GM21737 (cell line): ENCODE measurements around the gene LRRC4B.

Source experiments
- ATAC-seq: cut with Tn5 transposase; IDR thresholded peaks from one replicate; pipeline ENCODE4 v1.9.1; 2021; ENCODE audit warnings: mild to moderate bottlenecking, moderate library complexity; ENCODE audit not compliant: unreplicated experiment

Gene LRRC4B

GRCh38 chr19:50509366-50509765 is 58.9 kb downstream of the LRRC4B start:
- ATAC-seq: no peak

GRCh38 chr19:50508843-50509190 is 59.4 kb downstream of the LRRC4B start:
- ATAC-seq: no peak

- ATAC-seq: no peak
Observed at GRCh38 chr19:50507376-50507775, 60.9 kb downstream of the LRRC4B start.

- no peak for ATAC-seq
Observed at GRCh38 chr19:50506700-50507099, 61.5 kb downstream of the LRRC4B start.

DNA sequence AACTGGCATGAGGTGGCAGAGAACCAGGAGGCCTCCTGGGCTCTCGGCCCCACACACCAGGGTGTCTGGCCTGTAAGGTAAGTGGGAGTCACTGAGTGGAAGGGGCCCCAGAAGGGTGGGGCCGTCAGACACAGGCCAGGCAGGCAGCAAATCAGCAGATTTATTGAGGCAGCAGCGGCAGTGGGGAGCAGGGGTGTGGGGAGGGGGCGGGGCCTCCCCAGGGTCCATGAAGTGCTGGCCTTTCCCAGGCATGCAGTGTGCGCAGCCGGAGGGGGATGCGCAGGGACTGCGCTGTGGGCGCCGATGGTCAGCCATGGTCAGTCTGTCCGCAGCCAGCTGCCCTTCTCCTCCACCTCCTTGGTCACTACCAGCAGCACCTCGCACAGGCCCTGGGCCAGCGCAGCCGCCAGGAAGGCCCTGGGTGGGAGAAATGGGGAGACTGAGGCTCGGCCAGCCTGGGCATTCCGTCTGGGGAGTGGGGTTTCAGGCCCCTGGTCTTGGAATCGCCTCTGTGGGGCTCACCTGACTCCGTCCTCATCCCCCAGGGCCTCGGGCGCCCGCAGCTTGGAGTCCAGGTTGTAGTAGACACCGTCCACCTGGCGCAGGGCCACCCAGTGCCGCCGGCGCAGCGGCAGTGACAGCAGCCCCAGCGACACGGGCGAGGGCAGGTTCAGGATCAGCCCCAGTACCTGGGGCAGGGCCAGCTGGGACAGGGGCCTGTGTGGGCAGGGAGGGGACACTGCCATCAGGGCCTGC is 62.2 kb downstream of the LRRC4B start:
- no peak for ATAC-seq

DNA sequence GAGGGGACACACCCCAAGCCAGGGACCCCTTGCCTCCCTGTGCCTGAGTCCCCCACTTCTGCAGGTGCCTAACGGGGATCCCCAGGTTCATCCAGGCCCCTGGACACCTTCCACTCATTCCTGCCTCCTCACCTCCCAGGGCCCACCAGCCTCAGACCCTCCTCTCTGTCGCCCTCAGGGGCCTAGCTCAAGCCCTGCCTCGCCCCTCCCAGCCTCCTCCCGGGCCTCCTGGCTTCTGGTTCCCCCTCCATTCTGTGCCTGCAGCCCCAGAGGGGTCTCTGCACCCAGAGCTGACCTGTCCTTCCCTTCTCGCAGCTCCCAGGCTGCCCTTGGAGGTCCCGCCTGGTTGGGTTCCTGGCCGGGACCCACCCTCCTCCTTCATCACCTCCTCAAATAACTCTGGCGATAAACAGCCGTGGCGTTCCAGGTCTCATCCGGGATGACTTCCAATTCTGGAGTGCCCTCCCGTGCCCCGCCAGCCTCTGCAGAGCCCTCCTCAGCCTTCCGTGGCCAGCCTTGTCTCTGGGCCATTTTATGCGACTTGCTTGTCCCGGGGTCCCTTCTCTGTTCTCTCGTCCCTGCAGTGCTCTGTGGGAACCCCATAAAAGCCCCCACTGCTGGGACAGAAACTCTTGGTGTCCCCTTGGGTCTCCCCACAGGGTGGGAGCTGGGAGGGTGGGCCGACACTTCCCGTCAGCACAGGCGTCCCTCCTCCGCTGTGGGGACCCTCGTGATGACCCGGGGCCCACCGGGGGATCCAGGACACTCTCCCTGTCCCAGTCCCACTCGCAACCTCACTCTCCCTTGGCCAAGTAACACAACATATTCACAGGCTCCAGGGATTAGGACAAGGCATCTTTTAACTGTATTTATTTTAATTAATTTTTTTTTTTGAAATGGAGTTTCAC is 66.4 kb downstream of the LRRC4B start:
- ATAC-seq: no peak

GRCh38 chr19:50501186-50501567 is 67.1 kb downstream of the LRRC4B start:
- no peak for ATAC-seq

DNA sequence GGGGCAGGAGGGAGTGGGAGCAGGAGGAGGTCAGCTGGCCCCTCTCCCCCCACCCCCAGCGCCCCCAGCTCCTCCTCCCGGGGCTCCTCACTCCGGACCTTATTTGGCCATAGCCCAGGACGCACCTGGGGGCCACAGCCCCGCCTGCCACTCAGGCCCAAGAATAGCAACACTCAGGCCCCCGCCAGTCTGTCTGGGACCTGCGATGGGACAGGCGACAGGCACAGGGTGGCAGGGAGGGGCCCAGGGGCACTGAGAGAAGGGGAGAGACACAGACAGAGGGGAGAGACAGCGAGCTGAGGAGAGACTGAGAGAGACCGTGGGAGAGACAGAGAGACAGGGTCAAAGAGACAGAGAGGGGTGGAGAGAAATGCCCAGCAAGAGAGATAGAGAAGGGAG is 67.5 kb downstream of the LRRC4B start:
- ATAC-seq: no peak

DNA sequence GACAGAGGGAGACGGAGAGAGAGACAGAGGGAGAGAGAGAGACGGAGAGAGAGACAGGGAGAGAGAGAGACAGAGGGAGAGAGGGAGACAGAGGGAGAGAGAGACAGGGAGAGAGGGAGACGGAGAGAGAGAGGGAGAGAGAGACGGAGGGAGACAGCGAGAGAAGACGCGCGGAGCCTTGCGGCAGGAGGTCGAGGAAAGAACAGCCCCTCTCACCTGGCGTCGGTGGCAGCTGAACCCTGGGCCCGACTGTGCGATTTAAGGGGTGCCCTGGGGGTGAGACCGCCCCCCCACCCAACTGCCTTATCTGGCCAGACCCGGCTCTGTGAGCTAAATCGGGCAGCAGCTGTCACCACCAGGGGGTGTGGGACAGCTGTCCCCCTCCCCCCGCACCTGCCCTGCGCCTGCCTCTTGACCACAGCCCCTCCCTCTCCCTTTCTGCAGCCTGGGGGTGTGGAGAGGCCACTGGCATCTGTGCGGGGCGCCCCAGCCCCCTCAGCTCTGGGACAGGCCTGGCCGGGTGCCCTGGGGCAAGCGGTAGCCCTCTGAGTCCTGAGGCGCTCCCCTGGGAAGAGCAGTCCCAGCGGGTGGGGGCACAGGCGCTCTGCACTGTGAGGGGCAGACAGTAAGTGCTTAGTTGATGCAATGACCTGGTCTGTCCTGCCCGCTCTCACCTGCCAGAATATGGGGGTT is 68.0 kb downstream of the LRRC4B start:
- no peak for ATAC-seq

- no peak for ATAC-seq
Observed at GRCh38 chr19:50498219-50499056, 69.8 kb downstream of the LRRC4B start.

- no peak for ATAC-seq
Observed at GRCh38 chr19:50497022-50497405, 71.2 kb downstream of the LRRC4B start.

DNA sequence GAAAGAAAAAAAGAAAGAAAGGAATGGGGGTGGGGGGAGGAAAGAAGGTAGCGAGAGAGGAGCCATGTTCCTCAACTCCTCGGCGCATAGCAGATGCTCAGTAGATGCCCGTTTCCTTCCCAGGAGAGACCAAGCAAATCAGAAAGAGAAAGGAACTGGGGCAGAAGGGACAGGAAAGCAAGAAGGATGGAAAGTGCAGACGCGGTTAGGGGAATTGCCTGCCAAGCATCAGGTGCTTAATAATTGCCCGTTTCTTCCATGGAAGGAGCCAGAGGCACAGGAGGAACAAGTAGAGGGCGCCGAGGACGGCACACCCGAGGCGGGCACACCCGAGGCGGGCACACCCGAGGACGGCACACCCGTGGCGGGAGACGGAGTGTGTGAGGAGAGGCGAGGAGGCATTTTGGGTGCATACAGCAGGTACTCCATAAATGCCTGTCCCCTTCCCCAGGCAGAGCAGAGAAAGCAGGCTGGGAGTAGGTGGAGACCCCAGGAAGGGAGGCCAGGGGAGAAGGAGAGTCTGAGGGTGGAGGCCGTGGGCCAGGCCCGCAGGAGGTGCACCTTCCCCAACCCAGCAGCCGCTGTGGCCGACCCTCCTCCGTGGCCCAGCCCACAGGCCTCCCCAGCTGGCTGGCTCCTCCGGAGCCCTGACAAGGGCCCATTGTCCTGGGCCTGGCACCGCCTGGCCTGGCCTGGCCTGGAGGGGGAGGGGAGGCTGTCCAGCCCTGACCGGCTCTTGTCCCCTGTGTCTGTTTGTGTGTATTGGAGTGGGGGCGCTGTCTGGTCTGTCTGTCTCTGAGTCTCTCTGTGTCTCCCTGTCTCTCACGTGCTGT is 71.8 kb downstream of the LRRC4B start:
- no peak for ATAC-seq

DNA sequence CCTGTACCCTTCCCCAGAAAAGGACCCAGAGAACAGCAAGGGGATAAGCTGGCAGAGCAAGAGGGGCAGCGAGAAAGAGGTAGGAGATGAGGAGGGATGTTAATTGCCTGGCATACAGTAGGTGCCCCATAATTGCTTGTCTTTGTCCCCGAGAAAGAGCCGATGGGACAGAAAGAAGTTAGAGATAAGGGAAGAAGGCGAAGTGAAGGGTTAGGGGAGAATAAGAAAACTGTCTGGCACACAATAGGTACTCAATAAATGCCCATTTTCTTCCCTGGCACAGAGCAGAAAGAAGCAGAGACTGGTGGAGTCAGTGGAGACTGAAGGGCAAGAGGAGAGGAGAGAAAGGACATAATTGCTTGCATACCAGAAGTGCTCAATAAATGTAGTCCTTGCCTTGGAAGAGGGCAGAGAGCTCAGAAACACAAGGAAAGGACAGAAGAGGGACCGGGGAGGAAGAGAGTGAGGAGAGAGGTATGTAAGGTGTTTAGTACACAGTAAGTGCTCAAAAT is 73.2 kb downstream of the LRRC4B start:
- ATAC-seq: no peak

GRCh38 chr19:50494186-50495019 is 73.8 kb downstream of the LRRC4B start:
- ATAC-seq: no peak

- ATAC-seq: no peak
Observed at GRCh38 chr19:50493171-50493570, 75.1 kb downstream of the LRRC4B start.

GRCh38 chr19:50492303-50493052 is 75.8 kb downstream of the LRRC4B start:
- no peak for ATAC-seq

- ATAC-seq: no peak
Observed at GRCh38 chr19:50490991-50491472, 77.2 kb downstream of the LRRC4B start.

- ATAC-seq: no peak
Observed at GRCh38 chr19:50490411-50490811, 77.8 kb downstream of the LRRC4B start.
